HG03135 (cell line): ENCODE results near the gene HSPA9.

ENCODE experiments used
- ATAC-seq: cut with Tn5 transposase; IDR thresholded peaks from one replicate; pipeline ENCODE4 v1.9.1; 2021; ENCODE audit warnings: mild to moderate bottlenecking, moderate library complexity; ENCODE audit not compliant: unreplicated experiment

Gene HSPA9

GRCh38 chr5:138596105-138596881 is 21.1 kb upstream of the HSPA9 start:
- no peak for ATAC-seq

- no peak for ATAC-seq
Observed at GRCh38 chr5:138595180-138595795, 20.1 kb upstream of the HSPA9 start.

DNA sequence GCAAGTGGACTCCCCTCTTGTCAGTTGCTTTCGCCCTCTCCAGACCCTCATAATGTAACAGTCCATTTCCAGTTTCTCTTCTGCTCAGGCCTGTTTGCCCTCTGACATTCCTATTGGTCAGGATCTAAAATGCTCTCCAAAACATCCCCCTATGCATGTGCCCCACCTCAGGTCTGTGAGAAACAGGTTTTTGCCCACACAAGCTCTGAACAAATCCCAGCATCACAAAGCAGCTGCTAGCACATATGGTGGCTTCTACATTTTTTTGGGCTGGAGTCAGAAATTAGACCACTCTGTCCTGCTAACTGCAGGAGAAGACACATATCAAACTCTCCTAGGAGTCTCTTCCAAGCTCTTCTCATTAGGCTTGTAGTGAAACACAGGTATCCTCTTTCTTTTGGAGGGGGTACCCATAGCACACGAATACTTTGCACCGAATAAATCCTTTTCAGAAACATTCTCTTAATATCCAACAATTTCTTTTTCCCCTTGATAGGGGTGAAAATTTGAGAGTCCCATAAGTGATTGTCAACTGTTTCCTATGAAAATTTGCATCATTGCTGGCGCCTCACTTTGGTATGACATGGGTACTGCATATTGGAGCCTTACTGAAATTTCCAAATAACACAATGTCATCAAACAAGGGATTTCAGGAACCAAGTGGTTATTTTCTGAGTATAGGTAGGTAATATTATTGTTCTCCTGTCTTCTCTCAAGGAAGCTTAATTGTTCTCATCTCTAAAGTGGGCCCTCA is 19.3 kb upstream of the HSPA9 start:
- no peak for ATAC-seq

DNA sequence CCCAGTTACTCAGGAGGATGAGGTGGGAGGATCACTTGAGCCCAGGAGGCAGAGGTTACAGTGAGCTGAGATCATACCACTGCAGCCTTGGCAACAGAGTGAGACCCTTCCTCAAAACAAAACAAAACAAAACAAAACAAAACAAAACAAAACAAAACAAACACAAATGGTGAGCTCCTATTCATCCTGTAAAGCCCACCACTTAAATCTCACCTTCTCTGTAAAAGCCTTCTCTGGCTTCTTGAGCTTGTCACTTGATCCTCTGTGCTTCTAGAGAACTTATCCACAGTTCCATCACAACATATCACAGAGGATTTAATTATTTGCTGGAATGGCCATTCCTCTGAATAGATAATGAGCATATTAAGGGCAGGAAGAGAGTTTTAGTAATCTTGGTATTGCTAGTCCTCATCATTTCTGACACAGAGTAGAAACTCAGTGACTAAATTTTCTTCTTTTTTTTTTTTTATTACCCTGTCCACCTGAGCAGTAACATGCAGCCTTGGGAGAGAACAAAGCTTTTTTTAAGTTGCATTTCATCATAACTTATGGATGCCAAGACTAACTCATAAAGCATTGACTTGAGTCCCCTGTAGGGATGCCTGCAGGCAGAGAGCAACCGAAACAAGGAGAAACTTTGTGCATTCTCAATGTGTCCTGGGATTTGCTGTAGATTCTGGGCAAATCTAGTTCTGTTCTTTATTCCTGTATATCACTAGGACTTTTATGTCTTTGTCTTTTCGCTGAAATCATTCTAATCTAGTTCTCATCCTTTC is 13.0 kb upstream of the HSPA9 start:
- no peak for ATAC-seq

- no peak for ATAC-seq
Observed at GRCh38 chr5:138585157-138585556, 10.0 kb upstream of the HSPA9 start.

DNA sequence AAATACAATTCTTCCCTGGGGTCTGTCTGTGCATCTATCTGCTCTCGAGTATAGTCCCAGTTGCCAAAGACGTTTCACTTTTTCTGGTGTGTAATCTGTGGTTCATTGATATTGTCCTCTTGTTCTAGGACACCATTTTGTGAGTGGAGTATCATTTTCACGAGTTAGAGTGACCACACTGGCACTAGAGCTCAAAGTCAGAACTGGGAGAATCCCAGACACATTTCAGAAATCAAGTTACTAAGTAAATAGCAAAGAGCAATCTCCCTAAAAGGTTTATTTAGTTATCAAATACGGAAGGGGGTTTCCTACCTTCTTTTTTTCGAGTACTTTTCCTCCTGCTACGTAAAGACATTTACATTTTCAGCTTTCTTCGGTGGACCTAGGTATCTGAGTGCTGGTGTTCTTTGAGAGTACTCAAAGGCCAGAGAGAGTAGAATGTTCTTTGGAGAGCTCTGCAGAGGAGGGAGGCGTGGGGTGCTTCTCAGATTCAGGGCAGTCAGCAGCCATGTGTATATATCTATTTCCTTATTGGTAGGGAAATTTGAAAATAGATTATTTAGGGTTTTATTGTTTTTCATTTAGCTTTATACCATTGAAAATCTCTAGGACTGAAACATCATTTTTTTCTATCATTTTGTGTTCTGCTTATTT is 8.9 kb upstream of the HSPA9 start:
- ATAC-seq = no peak

- no peak for ATAC-seq
Observed at GRCh38 chr5:138582959-138583358, 7.8 kb upstream of the HSPA9 start.

- no peak for ATAC-seq
Observed at GRCh38 chr5:138580777-138581176, 5.6 kb upstream of the HSPA9 start.

- ATAC-seq = no peak
Observed at GRCh38 chr5:138580001-138580400, 4.8 kb upstream of the HSPA9 start.

- no peak for ATAC-seq
Observed at GRCh38 chr5:138579517-138579863, 4.3 kb upstream of the HSPA9 start.

DNA sequence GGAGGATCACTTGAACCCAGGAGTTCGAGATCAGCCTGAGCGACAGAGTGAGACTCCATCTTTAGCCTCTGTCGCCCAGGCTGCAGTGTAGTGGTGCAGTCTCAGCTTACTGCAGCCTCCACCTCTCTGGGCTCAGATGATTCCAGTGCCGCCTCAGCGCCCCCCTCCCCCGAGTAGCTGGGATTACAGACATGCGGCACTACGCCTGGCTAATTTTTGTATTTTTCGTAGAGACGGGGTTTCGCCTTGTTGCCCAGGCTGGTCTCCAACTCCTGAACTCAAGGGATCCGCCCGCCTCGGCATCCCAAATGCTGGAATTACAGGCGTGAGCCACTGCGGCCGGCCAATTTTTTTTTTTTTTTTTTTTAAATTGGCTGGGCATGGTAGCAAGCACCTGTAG is 2.3 kb upstream of the HSPA9 start:
- ATAC-seq = no peak

DNA sequence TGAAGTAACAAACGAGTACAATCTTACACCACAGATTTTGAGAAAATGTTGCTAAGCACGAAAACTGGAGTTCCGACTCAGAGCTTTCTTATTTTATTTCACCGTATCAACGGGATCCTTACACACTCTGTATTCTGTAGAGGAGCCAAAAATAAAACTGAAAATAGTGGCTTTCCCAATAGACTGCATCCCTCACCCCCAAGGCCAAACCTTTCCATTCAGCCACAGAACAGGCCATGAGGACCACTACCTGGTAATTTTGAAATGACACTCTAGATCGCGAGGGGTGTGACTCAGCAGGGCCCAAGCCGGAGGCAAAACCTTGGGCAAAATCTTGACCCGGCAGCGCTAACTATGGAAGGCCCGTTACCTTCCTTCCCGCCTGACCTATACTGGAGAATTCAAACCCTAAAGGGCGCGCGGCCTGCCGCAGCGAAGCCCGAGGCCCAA is 432 bp downstream of the HSPA9 start:
- no peak for ATAC-seq

DNA sequence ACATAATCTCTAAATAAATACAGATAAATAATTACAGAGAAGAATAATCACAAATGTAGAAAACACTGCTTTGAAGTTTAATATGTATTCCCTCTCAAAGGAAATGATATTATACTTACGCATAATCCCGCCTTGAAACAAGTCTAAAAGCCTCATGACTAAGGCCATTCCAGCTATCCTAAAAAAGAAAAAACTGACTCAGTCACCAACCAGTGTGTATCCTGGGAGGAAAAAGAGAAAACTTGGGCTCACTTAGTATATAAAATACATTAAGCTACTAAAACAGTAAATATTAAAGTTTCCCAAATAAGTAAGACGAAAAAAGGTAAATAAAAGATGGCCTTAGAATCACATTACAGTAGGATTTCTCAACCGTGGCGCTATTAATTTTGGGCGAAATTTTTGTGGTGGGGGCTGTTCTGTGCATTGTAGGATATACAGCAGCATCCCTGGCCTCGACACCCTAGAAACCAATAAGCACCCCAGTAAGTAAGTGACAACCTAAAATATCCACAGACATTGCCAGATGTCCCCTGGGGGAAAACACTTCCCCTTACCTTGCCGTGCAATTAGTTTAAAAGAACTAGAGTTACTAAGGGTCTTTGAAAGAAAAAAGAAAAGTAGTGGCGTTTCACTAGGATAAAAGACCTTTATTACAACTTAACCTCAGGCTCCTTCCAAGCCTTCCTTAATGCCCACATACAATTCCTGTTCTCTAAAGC is 1.1 kb downstream of the HSPA9 start:
- ATAC-seq = no peak

DNA sequence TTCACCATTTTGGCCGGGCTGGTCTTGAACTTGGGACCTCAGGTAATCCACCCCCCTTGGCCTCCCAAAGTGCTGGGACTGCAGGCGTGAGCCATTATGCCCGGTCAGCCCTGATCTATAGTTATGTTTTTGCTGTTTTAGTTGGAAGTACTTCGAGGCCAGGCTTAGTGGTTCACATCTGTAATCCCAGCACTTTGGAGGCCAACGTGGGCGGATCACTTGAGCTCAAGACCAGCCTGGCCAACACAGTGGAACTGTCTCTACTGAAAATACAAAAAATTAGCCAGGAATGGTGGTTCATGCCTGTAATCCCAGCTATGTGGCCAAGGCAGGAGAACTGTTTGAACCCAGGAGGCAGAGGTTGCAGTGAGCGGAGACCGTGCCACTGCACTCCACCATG is 2.0 kb downstream of the HSPA9 start:
- no peak for ATAC-seq

- ATAC-seq = no peak
Observed at GRCh38 chr5:138570871-138571270, 4.3 kb downstream of the HSPA9 start.

DNA sequence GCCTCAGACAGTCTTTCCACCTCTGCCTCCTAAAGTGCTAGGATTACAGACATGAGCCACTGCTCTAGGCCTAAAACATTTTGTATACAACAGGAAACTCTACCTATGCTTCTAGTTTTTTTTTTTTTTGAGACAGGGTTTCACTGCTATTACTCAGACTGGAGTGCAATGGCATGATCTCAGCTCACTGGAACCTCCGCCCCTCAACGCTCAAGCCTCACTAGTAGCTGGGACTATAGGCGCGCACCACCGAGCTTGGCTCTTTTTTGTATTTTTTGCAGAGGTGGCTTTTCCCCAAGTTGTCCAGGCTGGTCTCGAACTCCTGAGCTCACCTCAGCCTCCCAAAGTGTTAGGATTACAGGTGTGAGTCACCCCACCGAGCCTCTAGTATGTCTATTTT is 5.4 kb downstream of the HSPA9 start:
- ATAC-seq = no peak

DNA sequence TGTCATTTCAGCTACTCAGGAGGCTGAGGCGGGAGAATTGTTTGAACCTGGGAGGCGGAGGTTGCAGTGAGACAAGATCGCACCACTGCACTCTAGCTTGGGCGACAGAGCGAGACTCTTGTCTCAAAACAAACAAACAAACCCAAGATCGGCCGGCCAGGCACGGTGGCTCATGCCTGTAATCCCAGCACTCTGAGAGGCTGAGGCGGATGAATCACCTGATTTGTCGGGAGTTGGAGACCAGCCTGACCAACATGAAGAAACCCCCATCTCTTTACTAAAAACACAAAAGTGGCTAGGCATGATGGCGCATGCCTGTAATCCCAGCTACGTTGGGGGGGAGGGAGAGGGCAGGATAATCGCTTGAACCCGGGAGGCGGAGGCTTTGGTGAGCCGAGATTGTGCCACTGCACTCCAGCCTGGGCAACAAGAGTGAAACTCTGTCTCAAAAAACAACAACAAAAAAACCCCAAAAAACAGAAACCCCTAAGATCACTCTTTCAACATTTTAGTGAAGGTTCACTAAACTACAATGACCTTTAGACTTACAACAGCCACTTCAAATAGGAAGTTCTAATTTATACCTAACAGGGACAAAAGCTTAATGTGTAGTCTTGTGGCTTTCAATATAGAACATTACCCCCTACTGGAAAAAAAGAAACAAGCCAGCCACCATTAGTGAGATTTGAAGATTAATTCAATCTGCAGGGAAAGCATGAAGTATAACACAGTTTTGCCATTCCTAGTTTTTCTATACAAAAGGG is 7.0 kb downstream of the HSPA9 start:
- ATAC-seq = no peak

DNA sequence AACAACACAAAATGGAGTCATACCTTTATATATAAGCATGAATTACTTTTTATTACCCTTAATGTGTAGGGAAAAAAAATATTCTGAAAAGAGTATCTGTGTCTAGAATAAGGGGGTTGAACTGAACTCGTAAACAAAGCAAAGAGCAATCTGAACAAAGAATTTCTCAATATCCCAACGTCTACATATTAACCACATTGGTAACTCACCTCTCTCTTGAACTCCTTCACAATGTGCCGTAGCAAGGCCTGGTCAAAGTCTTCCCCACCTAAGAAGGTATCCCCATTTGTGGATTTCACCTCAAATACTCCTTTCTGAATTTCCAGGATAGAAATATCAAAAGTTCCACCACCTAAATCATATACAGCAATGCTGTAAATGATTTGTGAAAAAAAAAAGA is 8.4 kb downstream of the HSPA9 start:
- no peak for ATAC-seq

DNA sequence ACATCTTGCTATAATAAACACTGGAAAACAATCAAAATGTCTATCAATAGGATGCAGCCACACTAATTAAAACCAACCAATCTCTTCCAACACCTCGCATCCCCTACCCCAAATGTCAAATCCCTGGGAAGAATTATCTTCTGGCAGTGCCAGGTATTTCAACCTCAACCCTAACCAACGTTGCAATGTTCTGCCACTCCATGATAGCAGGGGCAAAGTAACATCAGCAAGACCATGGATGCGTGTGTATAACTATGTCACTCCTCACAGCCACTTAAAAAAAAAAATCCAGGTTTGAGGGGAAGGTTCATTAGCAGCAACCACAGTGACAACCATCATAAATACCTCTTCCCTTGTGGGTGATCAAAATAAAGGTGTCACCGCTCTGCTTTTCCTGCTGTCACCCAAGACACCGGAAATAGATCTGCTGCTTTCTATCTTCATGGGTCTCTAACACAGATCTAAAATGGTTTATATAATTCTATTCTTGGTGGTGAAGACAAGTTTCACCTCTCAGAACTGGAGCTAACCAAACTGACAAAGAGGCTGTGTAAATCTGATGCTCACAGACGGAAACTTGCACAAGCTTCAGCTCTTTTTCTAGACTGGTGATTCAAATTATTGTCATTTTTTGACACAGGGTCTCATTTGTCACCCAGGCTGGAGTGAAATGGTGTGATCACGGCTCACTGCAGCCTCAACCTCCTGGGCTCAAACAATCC is 9.9 kb downstream of the HSPA9 start:
- no peak for ATAC-seq
